HG03066 (cell line): ENCODE results near the gene PRDM16.

Experiments used
- ATAC-seq: cut with Tn5 transposase; IDR thresholded peaks from one replicate; pipeline ENCODE4 v1.9.1; 2021; ENCODE audit warnings: low read depth; ENCODE audit not compliant: unreplicated experiment

The PRDM16 gene

DNA sequence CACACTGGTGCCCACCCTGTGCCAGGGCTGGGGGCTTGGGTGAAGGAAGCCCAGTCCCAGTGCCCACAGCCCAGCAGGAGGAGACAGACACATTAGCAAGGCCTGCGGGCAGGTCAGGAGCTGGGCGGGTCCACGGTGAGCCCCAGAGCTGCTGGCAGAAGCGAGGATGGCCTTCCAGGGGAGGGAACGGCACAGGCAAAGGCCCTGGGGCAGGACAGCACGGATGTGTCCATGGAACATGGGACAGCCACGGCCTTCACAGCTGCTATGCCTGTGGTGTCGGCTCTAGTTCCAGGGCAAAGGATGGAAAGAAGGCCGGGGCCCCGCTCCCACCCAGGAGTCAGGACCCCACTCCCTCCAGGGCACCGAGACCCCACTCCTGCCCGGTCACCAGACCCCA is 220.5 kb downstream of the PRDM16 start:
- no peak for ATAC-seq

- ATAC-seq = no peak
Observed at GRCh38 chr1:3290438-3290837, 221.4 kb downstream of the PRDM16 start.

DNA sequence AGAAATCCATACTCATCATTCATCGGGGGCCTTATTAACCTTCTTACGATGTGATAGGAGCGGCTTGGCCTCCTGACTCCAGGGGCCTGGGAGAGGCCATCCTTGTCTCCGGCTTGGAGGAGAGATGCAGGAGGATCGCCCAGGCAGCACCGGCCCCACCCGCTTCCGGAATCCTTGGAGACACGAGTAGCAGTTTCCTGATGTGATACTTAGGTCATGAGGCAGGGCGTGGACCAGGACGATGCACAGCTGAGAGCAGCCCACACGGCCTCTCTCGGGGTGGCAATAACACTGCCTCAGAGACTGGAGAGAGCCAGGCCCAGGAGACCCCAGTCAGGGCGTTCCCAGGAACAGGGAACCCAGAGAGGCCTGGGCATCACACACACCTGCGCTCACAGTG is 221.9 kb downstream of the PRDM16 start:
- ATAC-seq = no peak

DNA sequence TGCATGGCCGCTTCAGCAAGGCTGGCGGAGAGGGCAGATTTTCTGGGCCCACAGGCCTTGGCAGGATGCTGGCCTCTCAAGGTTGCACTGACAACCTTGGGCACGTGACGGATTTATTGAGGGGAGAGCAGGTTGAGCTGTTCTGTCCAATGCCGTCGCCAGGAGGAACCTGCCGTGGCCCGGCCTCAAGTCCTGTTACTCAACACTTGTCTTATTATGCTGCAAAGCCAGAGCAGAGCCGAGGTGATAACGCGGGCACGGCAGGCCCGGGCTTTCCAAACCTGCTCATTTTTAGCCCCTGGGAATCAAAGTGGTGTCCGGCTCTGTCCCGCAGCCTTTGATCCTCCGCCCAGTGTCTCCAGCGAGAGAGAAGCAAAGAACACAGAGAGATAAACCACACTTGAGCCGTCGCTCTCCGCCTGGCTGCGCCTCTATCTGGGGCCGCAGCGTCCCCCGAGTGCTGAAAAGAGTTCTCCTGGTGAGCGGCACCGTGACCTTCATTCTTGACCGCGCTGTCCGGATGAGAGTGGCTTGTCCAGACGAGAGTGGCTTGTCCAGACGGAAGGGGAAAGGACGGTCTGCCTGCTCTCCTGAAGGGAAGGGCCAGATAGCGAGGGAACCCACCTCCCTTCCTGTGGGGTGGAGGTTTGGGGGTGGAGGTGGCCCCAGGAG is 223.2 kb downstream of the PRDM16 start:
- ATAC-seq = no peak

GRCh38 chr1:3292868-3293562 is 224.0 kb downstream of the PRDM16 start:
- no peak for ATAC-seq

DNA sequence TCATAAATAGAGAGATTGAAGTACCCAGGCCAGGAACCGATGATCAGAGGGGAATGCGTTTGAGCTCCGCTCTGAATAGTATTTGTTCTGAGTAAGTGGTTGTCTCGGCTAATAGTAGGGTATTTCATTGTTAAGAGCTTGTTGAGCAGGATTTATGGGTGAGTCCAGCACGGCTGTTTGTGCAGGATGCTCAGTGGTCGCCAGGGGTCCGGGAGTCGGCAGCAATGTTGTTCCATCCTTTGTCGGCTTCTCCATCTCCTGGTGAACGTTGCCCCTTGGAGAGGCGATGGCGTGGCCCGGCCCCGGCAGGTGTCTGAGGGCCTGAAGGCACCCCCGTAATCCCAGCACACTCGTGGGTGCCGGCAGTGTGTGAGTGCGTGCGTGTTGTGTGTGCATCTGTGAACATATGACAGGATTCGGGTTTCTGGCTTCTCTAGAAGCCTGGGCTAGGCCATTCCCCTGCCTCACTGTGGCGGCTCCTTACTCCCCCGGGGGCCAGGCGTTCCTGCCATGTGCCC is 224.6 kb downstream of the PRDM16 start:
- no peak for ATAC-seq

- ATAC-seq = no peak
Observed at GRCh38 chr1:3294450-3294849, 225.4 kb downstream of the PRDM16 start.

GRCh38 chr1:3295846-3296245 is 226.8 kb downstream of the PRDM16 start:
- ATAC-seq = no peak

DNA sequence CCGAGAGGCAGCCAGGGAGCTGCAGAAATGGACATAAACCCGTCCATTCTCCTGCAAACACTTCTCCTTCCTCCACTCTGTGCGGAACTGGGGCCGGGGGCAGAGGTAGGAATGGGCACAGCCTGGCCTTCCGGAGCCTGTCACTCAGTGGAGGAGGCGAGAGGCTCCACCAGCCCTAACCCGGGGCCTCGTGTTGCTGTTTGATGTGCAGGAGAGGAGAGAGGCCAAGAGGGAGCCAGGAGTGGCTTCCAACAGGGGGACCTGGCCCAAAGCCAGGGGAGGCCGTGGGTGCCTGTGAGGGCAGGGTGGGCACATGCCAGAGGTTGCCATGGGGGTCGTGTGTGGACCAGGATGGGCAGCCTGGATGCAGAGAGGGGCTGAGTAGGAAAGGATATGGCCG is 227.3 kb downstream of the PRDM16 start:
- ATAC-seq = no peak

DNA sequence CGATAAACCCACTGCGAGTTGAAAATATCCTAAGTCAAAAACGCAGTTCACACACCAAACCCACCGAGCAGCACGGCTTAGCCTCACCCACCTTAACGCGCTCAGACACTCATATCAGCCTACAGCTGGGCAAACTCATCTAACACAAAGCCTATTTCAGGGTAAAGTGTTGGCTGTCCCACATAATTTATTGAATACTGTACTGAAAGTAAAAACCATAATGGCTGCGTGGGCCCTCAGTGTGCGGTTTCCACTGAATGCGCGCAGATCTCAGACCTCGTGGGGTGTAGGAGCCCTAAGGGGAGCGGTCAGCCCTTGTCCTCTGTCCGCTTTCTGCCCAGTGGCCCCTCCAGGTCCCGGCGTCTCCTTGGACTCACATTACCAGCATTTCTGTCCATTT is 227.8 kb downstream of the PRDM16 start:
- no peak for ATAC-seq

GRCh38 chr1:3297756-3298155 is 228.8 kb downstream of the PRDM16 start:
- ATAC-seq = no peak

GRCh38 chr1:3298197-3298596 is 229.2 kb downstream of the PRDM16 start:
- no peak for ATAC-seq

GRCh38 chr1:3304246-3304645 is 235.2 kb downstream of the PRDM16 start:
- ATAC-seq = no peak

- ATAC-seq = no peak
Observed at GRCh38 chr1:3304692-3305091, 235.7 kb downstream of the PRDM16 start.

- no peak for ATAC-seq
Observed at GRCh38 chr1:3305156-3305555, 236.2 kb downstream of the PRDM16 start.

DNA sequence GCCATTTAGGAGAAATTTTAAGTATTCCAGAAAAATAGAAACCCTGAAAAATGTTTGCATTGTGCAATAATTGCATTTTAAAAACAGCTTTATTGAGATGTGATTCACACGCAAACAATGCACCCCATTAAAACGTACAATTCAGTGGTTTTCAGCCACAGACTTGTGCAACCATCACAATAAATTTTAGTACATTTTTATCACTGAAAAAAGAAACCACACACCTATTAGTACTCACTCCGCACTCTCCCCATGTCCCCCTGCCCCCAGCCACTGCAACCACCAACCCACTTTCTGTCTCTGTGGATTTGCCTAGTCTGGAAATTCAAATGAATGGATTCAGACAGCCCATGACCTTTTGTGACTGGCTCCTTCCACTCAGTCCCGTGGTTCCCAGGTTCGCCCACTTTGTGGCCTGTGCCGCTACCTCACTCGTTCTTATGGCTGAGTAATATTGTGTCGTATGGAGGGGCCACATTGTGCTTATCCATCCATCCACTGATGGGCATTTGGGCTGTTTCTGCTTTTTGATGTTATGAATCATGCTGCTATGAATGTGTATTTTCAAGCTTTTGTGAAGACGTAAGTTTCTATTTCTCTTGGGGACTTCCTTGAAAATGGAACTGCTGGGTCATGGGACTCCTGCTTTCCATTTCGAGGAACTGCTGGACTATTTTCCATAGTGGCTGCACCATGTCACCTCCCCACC is 237.7 kb downstream of the PRDM16 start:
- ATAC-seq = no peak

GRCh38 chr1:3307359-3307758 is 238.4 kb downstream of the PRDM16 start:
- ATAC-seq = no peak

DNA sequence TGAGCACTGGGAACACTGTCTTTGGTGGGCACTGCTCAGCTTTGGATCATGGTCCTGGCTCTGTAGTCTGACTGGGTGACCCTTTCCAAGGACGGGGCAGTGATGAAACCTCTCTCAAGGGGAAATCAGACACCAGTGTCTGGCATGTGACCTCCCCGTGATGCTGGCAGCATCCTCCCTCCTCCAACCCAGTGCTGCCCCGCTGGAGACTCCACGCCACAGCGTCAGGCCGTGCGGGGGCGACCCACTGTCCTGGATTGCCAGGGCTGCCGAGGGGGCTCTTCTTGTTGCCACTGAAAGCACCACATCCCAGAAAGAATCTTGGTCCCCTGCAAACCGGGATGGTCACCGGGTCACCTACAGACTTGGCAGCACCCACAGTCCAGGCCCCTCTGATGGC is 239.1 kb downstream of the PRDM16 start:
- ATAC-seq = no peak

DNA sequence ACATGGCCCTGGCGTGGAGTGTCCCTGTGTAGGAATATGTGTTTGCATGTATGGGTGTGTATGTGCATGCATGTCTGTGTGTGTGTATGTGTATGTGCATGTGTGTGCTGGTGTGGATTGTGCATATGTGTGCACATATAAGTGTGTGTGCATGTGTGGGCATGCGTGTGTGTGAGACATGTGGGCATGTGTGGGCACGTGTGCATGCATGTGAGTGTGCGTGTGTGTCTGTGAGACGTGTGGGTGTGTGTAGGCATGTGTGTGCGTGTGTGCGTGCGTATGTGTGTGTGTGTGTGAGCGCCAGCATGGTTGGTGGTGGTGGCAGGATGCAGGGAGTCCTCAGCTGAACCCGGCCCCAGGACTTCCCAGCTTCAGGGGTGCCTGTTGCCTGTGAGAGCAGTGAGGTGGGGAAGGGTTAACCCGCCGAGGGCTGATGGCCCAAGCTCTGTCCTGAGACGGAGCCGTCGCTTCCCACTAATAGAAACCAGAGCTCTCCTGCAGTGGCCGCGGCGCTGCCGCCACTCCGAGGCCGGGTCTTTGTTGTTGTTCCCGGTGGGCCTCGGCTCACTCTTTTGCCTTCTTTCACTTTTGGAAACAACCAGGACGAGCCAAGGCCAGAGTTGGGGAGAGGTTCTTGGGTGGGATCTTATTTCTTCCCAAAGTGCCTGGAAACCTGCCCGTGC is 241.9 kb downstream of the PRDM16 start:
- no peak for ATAC-seq

- ATAC-seq = no peak
Observed at GRCh38 chr1:3311711-3312110, 242.7 kb downstream of the PRDM16 start.

GRCh38 chr1:3312310-3312897 is 243.4 kb downstream of the PRDM16 start:
- no peak for ATAC-seq
